Mesendoderm (in vitro differentiated cells): ENCODE data around the gene SLC35F2.
"Not testable (repeated sequence)": the region's sequence is repeated elsewhere in the genome, so short reads cannot be mapped to it uniquely, and the experiment has no call there.

Experiments
- DNase-seq: peaks from one replicate; pipeline ENCODE4 v3.0.0; 2013
- H2AK5ac ChIP-seq: 2 replicates; pipeline ENCODE4 v1.6.1; 2013; ENCODE audit warnings: low read length, inconsistent platforms
- H2BK120ac ChIP-seq: 2 replicates; pipeline ENCODE4 v1.6.1; 2013; ENCODE audit warnings: low read depth, mild to moderate bottlenecking, low read length, moderate library complexity, mixed read lengths
- H2BK15ac ChIP-seq: replicated peaks from 2 replicates; pipeline ENCODE4 v1.6.1; 2013; ENCODE audit warnings: low read depth, mild to moderate bottlenecking, moderate library complexity
- H2BK5ac ChIP-seq: 2 replicates; pipeline ENCODE4 v1.6.1; 2013; ENCODE audit warnings: low read length, inconsistent platforms
- H3K18ac ChIP-seq: 2 replicates; pipeline ENCODE4 v1.6.1; 2013; ENCODE audit warnings: mild to moderate bottlenecking, low read length, mixed read lengths
- H3K23ac ChIP-seq: one replicate; pipeline ENCODE4 v1.6.1; 2013; ENCODE audit warnings: low read length
- H3K27ac ChIP-seq: 2 replicates; pipeline ENCODE4 v1.5.1; 2013; ENCODE audit warnings: low read depth, mild to moderate bottlenecking, inconsistent platforms, low read length, moderate library complexity
- H3K27me3 ChIP-seq: 2 replicates; pipeline ENCODE4 v1.6.1; 2013; ENCODE audit warnings: low read length, control low read depth, mild to moderate bottlenecking, inconsistent platforms; ENCODE audit not compliant: insufficient read depth, poor library complexity
- H3K36me3 ChIP-seq: 2 replicates; pipeline ENCODE4 v1.6.1; 2013; ENCODE audit warnings: low read length, inconsistent platforms; ENCODE audit not compliant: control insufficient read depth, insufficient read depth
- H3K4ac ChIP-seq: one replicate; pipeline ENCODE4 v1.6.1; 2013; ENCODE audit warnings: low read depth, mild to moderate bottlenecking, low read length, moderate library complexity
- H3K4me1 ChIP-seq: 2 replicates; pipeline ENCODE4 v1.6.1; 2013; ENCODE audit warnings: low read depth, low read length, inconsistent platforms; ENCODE audit not compliant: control insufficient read depth
- H3K4me2 ChIP-seq: 2 replicates; pipeline ENCODE4 v1.6.1; 2013; ENCODE audit warnings: low read length
- H3K4me3 ChIP-seq: 2 replicates; pipeline ENCODE4 v1.5.1; 2013; ENCODE audit warnings: mild to moderate bottlenecking, low read length
- H3K56ac ChIP-seq: one replicate; pipeline ENCODE4 v1.6.1; 2013; ENCODE audit warnings: low read length
- H3K79me1 ChIP-seq: 2 replicates; pipeline ENCODE4 v1.6.1; 2013; ENCODE audit warnings: low read length, inconsistent platforms
- H3K79me2 ChIP-seq: 2 replicates; pipeline ENCODE4 v1.6.1; 2013; ENCODE audit warnings: mild to moderate bottlenecking, low read length; ENCODE audit not compliant: control insufficient read depth, insufficient read depth
- H3K9ac ChIP-seq: 2 replicates; pipeline ENCODE4 v1.6.1; 2013; ENCODE audit warnings: low read length, inconsistent platforms
- H4K5ac ChIP-seq: one replicate; pipeline ENCODE4 v1.6.1; 2013; ENCODE audit warnings: low read length
- H4K8ac ChIP-seq: one replicate; pipeline ENCODE4 v1.6.1; 2013; ENCODE audit warnings: low read depth, mild to moderate bottlenecking, control low read depth, low read length, moderate library complexity
- WGBS: extraction: QIAGEN DNeasy Blood & Tissue Kit; methylation state at CpG from one replicate; pipeline ENCODE4 v1.1.7; 2013; ENCODE audit warnings: low lambda C conversion rate, missing lambda C conversion rate; ENCODE audit not compliant: insufficient coverage; ENCODE audit errors: extremely low coverage; 5-methylcytosine and 5-hydroxymethylcytosine counted together

SLC35F2 gene

GRCh38 chr11:107836851-107837250 is 21.7 kb downstream of the SLC35F2 start:
- no peak overlapping the region for H3K4me3 ChIP-seq
- H3K23ac ChIP-seq: no peak overlapping the region
- H3K56ac ChIP-seq: no peak overlapping the region
- H3K27ac ChIP-seq: no peak overlapping the region
- no peak overlapping the region for H3K4ac ChIP-seq
- no peak overlapping the region for H2BK120ac ChIP-seq
- H3K79me1 ChIP-seq: peaks cover 3% of the 10 kb centered on the region
- no peaks in the 10 kb centered on the region for H3K4me1 ChIP-seq
- no peak for DNase-seq
- H3K9ac ChIP-seq: no peak overlapping the region
- H3K79me2 ChIP-seq: no peaks in the 10 kb centered on the region
- H4K5ac ChIP-seq: no peak overlapping the region
- no peaks in the 10 kb centered on the region for H3K27me3 ChIP-seq
- no peak overlapping the region for H2BK15ac ChIP-seq
- H3K4me2 ChIP-seq: no peak overlapping the region
- no CpG with 5 or more reads among the region's 3 CpGs for WGBS
- H2AK5ac ChIP-seq: no peak overlapping the region
- H3K36me3 ChIP-seq: no peaks in the 10 kb centered on the region
- H4K8ac ChIP-seq: no peak overlapping the region
- no peak overlapping the region for H2BK5ac ChIP-seq
- no peak overlapping the region for H3K18ac ChIP-seq

- no peak overlapping the region for H3K9ac ChIP-seq
- H3K79me1 ChIP-seq: peaks cover 1% of the 10 kb centered on the region
- H2BK120ac ChIP-seq: no peak overlapping the region
- no peak overlapping the region for H2AK5ac ChIP-seq
- H3K4me1 ChIP-seq: no peaks in the 10 kb centered on the region
- H2BK15ac ChIP-seq: no peak overlapping the region
- H4K8ac ChIP-seq: no peak overlapping the region
- WGBS: no CpG with 5 or more reads among the region's 6 CpGs
- no peak overlapping the region for H3K4me2 ChIP-seq
- no peaks in the 10 kb centered on the region for H3K79me2 ChIP-seq
- no peak for DNase-seq
- H3K18ac ChIP-seq: no peak overlapping the region
- no peak overlapping the region for H3K4ac ChIP-seq
- H4K5ac ChIP-seq: no peak overlapping the region
- H3K23ac ChIP-seq: no peak overlapping the region
- no peak overlapping the region for H2BK5ac ChIP-seq
- no peak overlapping the region for H3K27ac ChIP-seq
- no peaks in the 10 kb centered on the region for H3K36me3 ChIP-seq
- no peaks in the 10 kb centered on the region for H3K27me3 ChIP-seq
- H3K56ac ChIP-seq: no peak overlapping the region
- no peak overlapping the region for H3K4me3 ChIP-seq
Measured at GRCh38 chr11:107834995-107835394, 23.6 kb downstream of the SLC35F2 start.

DNA sequence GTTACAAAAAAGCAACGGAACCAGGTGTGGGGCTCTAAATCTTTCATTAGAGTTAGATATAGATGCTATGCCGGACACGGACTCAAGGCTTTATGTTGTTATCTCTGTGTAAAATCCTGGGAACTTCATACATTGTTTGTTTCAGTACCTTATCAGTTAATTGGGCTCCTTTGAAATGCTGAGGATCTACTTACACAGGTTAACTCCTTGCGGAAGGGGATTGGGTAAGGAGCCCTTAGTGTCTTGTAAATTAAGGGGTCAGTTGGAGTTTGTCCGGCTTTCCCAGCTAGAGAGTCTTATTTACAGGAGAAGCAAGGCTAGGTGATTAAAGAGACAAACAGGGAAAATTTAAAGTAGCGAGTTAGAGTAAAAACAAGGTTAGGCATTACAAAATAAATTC is 24.7 kb downstream of the SLC35F2 start:
- WGBS: no CpG with 5 or more reads among the region's 6 CpGs

DNA sequence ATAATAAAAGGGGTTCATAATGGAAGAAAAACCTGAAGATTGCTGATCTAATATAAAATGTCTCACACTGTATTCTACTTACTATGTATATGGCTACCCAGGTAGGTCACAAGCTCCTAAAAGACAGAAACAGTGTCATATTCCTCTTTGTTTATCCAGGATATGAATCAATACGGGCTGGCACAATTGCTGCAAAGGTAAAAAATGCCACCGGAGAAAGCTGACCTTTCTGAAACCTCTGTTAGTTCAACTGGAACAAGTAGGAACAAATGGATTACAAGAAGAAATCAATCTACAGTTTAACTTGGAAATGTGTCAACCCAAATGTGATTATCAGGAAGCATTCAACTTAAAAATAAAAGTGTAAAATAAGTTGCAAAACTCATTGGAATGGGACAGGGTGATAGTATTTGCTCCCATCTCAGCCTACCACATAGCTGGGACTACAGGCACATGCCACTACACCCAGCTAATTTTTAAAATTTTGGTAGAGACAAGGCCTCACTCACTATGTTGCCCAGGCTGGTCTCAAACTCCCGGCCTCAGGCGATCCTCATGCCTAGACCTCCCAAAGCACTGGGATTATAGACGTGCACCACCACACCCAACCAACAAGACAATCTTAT is 27.6 kb downstream of the SLC35F2 start:
- Histone ChIP-seq H3K4me1 (no peaks in the 10 kb centered on the region), H3K79me2 (no peaks in the 10 kb centered on the region), H3K27ac (no peak overlapping the region), H3K4me3 (no peak overlapping the region), H3K4ac (no peak overlapping the region), H4K5ac (no peak overlapping the region), H2AK5ac (no peak overlapping the region), H3K4me2 (no peak overlapping the region), H4K8ac (no peak overlapping the region), H3K9ac (no peak overlapping the region), H3K23ac (no peak overlapping the region), H3K56ac (no peak overlapping the region), H2BK5ac (no peak overlapping the region), H2BK120ac (no peak overlapping the region), H3K79me1 (no peaks in the 10 kb centered on the region), H3K27me3 (no peaks in the 10 kb centered on the region), H2BK15ac (no peak overlapping the region), H3K36me3 (no peaks in the 10 kb centered on the region), H3K18ac (no peak overlapping the region)
- no CpG with 5 or more reads among the region's 5 CpGs for WGBS
- no peak for DNase-seq

More for the DNA sequence above, 24.7 kb downstream of the SLC35F2 start:
- H2BK120ac ChIP-seq, H3K36me3 ChIP-seq, H3K4me2 ChIP-seq, H3K4ac ChIP-seq, H3K27me3 ChIP-seq, H3K79me2 ChIP-seq, H3K9ac ChIP-seq, H2AK5ac ChIP-seq, H4K5ac ChIP-seq, H3K79me1 ChIP-seq, H3K56ac ChIP-seq, H3K23ac ChIP-seq, H3K4me1 ChIP-seq, H2BK5ac ChIP-seq, H4K8ac ChIP-seq, H3K18ac ChIP-seq, H3K27ac ChIP-seq, H3K4me3 ChIP-seq, H2BK15ac ChIP-seq: not testable (repeated sequence)
- peak; percentile 89 for DNase-seq

- Histone ChIP-seq H2BK5ac (no peak overlapping the region), H2BK120ac (no peak overlapping the region)
- WGBS: no CpG with 5 or more reads among the region's 3 CpGs
Measured at GRCh38 chr11:107827041-107827440, 31.5 kb downstream of the SLC35F2 start.

DNA sequence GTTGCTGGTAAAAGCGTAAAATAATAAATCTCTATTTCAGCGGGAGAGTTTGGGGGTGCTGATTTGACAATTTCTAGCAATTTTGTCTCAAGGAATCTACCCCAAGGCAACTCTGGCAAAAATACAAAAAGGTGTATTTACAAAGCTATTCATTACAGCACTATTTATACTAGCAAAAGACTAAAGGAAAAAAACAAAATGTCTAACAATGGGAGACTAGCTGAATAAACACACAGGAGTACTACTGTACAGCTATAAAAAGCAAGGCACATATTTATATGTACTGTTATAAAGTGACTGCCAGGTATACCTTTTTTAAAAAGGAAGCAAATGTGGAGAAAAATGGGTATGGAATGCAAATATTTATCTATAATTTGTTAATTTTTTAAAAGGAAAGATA is 32.7 kb downstream of the SLC35F2 start:
- H3K23ac ChIP-seq: no peak overlapping the region
- H3K79me1 ChIP-seq: no peaks in the 10 kb centered on the region
- H2BK15ac ChIP-seq: no peak overlapping the region
- no peaks in the 10 kb centered on the region for H3K27me3 ChIP-seq
- H2AK5ac ChIP-seq: no peak overlapping the region
- H3K36me3 ChIP-seq: no peaks in the 10 kb centered on the region
- DNase-seq: no peak
- H3K4me1 ChIP-seq: no peaks in the 10 kb centered on the region
- no peak overlapping the region for H3K18ac ChIP-seq
- H3K4ac ChIP-seq: no peak overlapping the region
- H3K9ac ChIP-seq: no peak overlapping the region
- H3K4me2 ChIP-seq: no peak overlapping the region
- H3K56ac ChIP-seq: no peak overlapping the region
- H2BK120ac ChIP-seq: no peak overlapping the region
- H3K79me2 ChIP-seq: no peaks in the 10 kb centered on the region
- WGBS: no CpG with 5 or more reads among the region's 2 CpGs
- no peak overlapping the region for H4K8ac ChIP-seq
- H3K27ac ChIP-seq: no peak overlapping the region
- no peak overlapping the region for H2BK5ac ChIP-seq
- no peak overlapping the region for H4K5ac ChIP-seq
- H3K4me3 ChIP-seq: no peak overlapping the region

More at GRCh38 chr11:107827041-107827440, 31.5 kb downstream of the SLC35F2 start:
- Histone ChIP-seq H3K4me1 (no peaks in the 10 kb centered on the region), H3K27me3 (no peaks in the 10 kb centered on the region), H4K8ac (no peak overlapping the region), H3K4me2 (no peak overlapping the region), H4K5ac (no peak overlapping the region), H2AK5ac (no peak overlapping the region), H3K4me3 (no peak overlapping the region), H3K79me1 (no peaks in the 10 kb centered on the region), H3K23ac (no peak overlapping the region), H3K27ac (no peak overlapping the region), H3K9ac (no peak overlapping the region), H2BK15ac (no peak overlapping the region), H3K79me2 (no peaks in the 10 kb centered on the region), H3K56ac (no peak overlapping the region), H3K4ac (no peak overlapping the region), H3K18ac (no peak overlapping the region), H3K36me3 (no peaks in the 10 kb centered on the region)
- DNase-seq: no peak
